ENCODE data around the gene ESRRA. TPM values are rescaled to one million over a fixed set of nuclear protein-coding genes. Genes with fewer than 3 reads are reported as not detected.
A peak's percentile ranks its signal among the peaks of the same experiment; 100 is the strongest.

The ESRRA gene
- total RNA-seq, 6 experiments from 2014 or later, result 28.5 to 82.6 (median 47.7) TPM

DNA sequence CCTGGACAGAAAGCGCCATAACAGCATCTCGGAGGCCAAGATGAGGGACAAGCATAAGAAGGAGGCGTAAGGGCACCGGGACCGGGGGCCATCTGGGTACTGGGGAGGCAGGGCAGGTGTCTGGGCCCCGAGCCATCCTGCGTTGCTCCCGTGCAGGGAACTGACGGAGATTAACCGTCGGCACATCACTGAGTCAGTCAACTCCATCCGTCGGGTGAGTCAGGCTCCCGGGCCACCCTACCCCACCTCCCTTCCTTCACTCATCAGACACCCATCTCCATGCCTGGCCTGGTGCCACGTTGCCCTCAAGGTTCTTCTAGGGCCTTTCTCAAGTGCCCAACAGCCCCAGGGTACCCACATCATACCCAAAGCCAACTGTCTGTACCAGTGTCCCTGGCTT lies 39.0 kb upstream of the ESRRA start:
- no peak overlapping the region for H3K4me3 ChIP-seq
- H3K27me3 ChIP-seq, result no peaks in the 10 kb centered on the region
- no peak overlapping the region for H3K27ac ChIP-seq
- ATAC-seq (no peak), DNase-seq (no peak)
- intact Hi-C loops (cut with DNase I), result no loop called here
- WGBS (ENCODE audit: insufficient coverage, low coverage, low lambda C conversion rate, missing lambda C conversion rate), result no CpG with 5 or more reads among the region's 15 CpGs
- no peaks in the 10 kb centered on the region for H3K9me3 ChIP-seq
- TF ChIP-seq POLR2A (IDR thresholded peaks at IDR 0.05) (no peak), CTCF (IDR thresholded peaks at IDR 0.05) (no peak)
- no peaks in the 10 kb centered on the region for H3K36me3 ChIP-seq
- H3K4me1 ChIP-seq, result peaks cover 0 to 11% (median 7%) of the 10 kb centered on the region in 4 donors

DNA sequence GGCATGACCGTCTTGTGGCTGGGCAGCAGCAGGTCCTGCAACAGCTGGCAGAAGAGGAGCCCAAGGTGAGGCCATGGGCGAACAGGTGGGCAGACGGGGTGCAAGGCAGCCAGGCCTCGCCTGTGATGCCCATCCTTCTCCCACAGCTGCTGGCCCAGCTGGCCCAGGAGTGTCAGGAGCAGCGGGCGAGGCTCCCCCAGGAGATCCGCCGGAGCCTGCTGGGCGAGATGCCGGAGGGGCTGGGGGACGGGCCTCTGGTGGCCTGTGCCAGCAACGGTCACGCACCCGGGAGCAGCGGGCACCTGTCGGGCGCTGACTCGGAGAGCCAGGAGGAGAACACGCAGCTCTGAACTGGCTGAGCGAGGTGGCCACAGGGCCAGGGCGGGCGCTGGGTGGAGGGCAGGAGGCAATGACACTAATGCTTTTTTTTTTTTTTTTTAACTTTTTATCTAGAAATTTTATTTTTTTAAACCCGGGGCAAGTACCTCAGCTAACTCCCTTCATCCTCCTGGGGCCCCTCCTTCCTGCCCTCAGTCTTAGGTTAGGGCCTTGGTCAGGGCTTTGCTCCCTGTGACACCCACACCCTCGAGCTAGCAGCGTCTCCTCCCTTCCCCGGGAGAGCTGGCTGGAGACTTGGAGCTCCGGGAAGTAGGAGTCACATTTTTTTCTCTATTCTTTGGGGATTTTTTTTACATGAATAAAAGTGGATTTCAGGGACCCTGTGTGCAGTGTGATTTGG lies 37.9 kb upstream of the ESRRA start:
- Histone ChIP-seq H3K4me3 (no peak overlapping the region), H3K4me1 (peaks cover 0 to 20% (median 10%) of the 10 kb centered on the region in 4 donors), H3K27ac (peak overlapping the region in 1 of 3 donors; percentile 91), H3K27me3 (no peaks in the 10 kb centered on the region), H3K36me3 (no peaks in the 10 kb centered on the region), H3K9me3 (no peaks in the 10 kb centered on the region)
- WGBS (ENCODE audit: insufficient coverage, low coverage, low lambda C conversion rate, missing lambda C conversion rate), result 71% methylated on average over 4 of the region's 27 CpGs
- TF ChIP-seq CTCF (IDR thresholded peaks at IDR 0.05), result no peak
- no peak for TF ChIP-seq POLR2A (IDR thresholded peaks at IDR 0.05)
- ATAC-seq (no peak), DNase-seq (peak in 1 of 3 donors; percentile 45)
- intact Hi-C loops (cut with DNase I), result no loop called here

DNA sequence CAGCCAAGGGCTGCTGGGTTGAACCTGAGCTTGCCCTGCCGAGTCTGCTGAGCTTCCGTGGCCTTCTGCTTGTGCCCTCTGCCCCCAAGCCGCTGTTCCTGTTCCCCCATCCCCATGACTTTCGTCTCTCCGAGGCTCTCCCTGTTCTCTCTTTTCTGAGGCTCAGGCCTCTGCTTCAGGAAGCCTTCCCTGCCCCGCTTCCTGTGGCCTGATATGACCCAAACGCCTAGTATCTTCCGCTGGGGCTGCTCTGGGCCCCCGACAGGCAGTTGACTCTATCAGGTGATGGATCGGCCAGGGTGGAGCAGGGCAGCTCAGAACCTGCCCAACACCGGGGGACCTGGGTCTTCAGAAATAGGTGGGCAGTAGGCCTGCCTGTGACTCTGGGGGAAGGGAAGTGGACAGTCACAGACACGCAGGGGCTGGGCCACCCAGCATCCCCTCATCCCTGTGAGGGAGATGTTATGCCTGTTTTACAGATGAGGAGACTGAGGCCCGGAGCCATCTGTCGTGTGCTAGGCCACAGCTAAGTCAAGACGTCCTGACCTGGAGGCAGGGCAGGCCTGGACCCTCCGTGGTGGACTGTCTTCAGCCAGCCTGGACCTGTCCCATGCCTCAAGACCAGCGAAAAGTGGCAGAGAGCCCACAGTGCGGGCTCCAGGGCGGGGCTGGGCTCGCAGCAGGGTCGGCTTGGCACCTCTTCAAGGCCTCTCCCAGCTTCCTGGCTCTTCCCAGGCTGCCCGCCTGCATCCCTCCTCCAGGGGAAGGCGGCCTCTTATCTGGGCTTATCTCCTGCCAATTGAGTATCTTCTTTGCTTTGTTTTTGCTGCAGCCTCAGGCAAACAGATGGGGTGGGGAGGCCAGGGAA lies 37.1 kb upstream of the ESRRA start:
- peak overlapping the region in 1 of 3 donors; percentile 81 for H3K4me3 ChIP-seq
- TF ChIP-seq POLR2A (IDR thresholded peaks at IDR 0.05), result no peak
- TF ChIP-seq CTCF (IDR thresholded peaks at IDR 0.05), result no peak
- 36% methylated on average over 10 of the region's 23 CpGs for WGBS (ENCODE audit: insufficient coverage, low coverage, low lambda C conversion rate, missing lambda C conversion rate)
- H3K36me3 ChIP-seq, result no peaks in the 10 kb centered on the region
- no peaks in the 10 kb centered on the region for H3K9me3 ChIP-seq
- H3K27me3 ChIP-seq, result no peaks in the 10 kb centered on the region
- ATAC-seq (no peak), DNase-seq (peak in 2 of 3 donors; percentile 66 to 70)
- intact Hi-C loops (cut with DNase I), result no loop called here
- peak overlapping the region; percentile 91 to 92 (median 91) for H3K27ac ChIP-seq
- peaks cover 0 to 28% (median 14%) of the 10 kb centered on the region in 4 donors for H3K4me1 ChIP-seq

DNA sequence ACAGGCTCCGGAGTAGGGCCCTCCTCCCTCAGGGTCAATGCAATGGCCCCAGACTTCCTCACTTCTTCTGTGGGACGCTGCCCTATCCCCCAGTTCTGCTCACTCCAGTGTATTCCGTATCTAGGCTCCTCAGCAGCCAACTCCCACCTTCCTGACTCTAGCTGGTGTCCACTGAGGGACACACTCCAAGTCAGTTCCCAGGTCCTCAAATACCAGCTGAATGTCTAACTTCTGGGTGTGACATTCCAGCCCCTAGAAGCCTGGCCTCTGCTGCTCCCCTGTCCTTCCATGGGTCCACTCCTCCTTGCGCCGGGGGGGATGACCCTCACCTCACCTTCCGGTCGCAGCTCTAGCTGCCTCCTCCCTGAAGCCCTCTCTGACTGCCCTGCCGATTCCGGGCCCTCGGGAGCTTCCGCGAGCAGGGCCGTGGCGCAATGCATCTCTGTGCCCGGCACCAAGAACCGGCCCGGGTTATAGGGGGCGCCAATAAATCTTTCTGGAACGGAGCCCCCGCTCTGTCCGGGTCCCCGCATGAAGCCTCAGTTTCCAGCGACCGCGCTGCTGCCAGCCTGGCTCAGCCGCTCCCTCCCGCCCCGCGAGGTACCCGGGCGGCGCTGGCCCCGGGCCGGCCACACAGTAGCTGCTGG lies 36.3 kb upstream of the ESRRA start:
- DNase-seq (peak; percentile 71 to 78 (median 71)), ATAC-seq (peak; percentile 2 to 15 (median 3))
- intact Hi-C loops (cut with DNase I), result no loop called here
- WGBS (ENCODE audit: insufficient coverage, low coverage, low lambda C conversion rate, missing lambda C conversion rate), result 0% methylated on average over 4 of the region's 34 CpGs
- H3K36me3 ChIP-seq, result no peaks in the 10 kb centered on the region
- H3K9me3 ChIP-seq, result no peaks in the 10 kb centered on the region
- peak overlapping the region; percentile 81 to 94 (median 92) for H3K4me3 ChIP-seq
- H3K27ac ChIP-seq, result peak overlapping the region; percentile 91 to 92 (median 91)
- TF ChIP-seq POLR2A (IDR thresholded peaks at IDR 0.05) (no peak), CTCF (IDR thresholded peaks at IDR 0.05) (no peak)
- peaks cover 0 to 33% (median 17%) of the 10 kb centered on the region in 4 donors for H3K4me1 ChIP-seq
- no peaks in the 10 kb centered on the region for H3K27me3 ChIP-seq
